Dermis blood vessel endothelial cell (primary cell): ENCODE results near the gene BCAS3. TPM values are rescaled to one million over a fixed set of nuclear protein-coding genes. Genes with fewer than 3 reads are reported as not detected.
"Not testable (repeated sequence)": the region's sequence is repeated elsewhere in the genome, so short reads cannot be mapped to it uniquely, and the experiment has no call there.

Experiments used
- DNase-seq: peaks from one replicate; pipeline ENCODE4 v3.0.0; 2010
- total RNA-seq: library from RNA; depleted of rRNA; stranded (reverse); fragments of >200 nt; gene quantifications from 2 replicates; pipeline ENCODE4 v1.2.3, GENCODE V29; 2014

The BCAS3 gene
- total RNA-seq, 1 donor from 2014 or later = 27.4 TPM

DNA sequence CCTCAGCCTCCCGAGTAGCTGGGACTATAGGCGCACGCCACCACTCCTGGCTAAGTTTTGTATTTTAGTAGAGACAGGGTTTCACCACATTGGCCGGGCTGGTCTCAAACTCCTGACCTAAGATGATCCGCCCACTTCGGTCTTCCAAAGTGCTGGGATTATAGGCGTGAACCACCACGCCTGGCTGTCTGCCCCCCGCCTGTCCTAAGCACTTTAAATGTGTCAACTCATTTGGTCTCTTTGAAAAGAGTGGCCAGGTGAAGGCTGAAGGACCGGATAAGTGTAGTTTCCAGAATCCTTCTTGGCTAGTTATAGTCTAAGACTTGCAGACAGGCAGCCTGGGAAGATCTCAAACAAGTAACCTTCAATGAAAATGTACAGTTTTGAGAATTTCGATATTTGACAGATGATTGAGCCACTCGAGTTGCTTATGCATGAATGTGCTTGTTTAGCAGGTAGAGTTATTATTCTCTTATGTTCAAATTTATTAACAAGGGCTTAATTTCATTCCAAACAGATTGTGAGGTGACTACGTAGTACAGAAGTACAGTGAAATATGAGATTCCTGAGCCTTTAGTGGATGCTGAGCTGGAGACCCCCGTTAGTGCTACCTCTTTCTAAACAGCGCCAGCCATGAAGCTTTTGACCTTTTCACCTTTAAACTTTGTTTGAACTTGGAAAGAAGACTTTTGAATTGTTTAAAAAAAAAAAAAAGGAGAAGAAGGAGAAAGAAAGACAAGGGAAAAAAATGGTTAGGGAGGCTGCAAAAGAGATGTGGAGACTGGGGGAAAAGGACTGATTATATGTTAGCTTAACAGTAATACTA lies 557.6 kb downstream of the BCAS3 start:
- no peak for DNase-seq

DNA sequence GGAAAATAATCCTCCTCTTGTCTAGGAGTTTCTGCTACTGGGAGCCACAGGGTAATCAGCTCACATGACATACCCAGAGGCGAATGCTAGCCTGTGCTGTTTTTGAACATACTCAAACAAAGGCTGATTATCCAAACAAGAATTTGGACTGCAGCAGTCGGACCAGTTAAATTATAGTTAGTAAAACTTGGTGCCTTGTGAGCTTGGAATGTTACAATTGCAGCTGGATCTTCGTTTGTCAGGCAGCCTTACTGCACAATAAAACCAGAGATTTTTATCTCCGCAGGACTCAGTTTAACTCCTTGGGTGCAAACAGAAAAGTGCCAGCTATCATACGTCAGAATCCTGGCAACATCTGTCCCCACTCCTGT lies 558.2 kb downstream of the BCAS3 start:
- no peak for DNase-seq

DNA sequence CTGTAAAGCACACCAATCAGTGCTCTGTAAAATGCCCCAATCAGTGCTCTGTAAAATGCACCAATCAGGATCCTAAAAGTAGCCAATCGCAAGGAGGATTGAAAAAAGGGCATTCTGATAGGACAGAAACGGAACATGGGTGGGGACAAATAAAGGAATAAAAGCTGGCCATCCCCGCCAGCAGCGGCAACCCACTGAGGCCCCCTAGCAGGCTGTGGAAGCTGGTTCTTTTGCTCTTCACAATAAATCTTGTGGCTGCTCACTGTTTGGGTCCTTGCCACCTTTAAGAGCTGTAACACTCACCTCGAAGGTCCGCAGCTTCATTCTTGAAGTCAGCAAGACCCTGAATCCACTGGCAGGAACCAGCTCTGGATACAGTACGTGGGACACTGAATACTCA lies 559.6 kb downstream of the BCAS3 start:
- DNase-seq = no peak

DNA sequence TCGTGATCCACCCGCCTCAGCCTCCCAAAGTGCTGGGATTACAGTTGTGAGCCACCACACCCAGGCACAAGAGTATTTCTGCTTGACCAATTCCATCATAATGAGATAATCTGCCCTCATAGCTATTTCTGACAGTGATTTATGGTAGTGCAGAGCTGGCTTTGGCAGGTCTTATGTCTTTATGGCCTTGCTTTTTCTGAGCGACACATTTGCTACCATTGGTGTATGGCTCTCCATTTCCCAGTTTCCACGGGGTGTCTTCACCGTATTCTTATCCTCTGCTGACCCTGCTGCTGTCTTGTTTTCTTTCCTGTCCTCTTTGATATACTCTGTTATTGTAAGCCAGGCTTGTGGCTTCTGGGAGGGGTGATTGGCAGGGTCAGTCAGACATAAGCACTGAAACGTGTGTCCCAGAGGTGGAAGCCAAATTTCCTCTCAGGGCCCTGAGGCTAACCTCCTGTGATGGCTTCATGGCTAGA lies 560.8 kb downstream of the BCAS3 start:
- DNase-seq = no peak

DNA sequence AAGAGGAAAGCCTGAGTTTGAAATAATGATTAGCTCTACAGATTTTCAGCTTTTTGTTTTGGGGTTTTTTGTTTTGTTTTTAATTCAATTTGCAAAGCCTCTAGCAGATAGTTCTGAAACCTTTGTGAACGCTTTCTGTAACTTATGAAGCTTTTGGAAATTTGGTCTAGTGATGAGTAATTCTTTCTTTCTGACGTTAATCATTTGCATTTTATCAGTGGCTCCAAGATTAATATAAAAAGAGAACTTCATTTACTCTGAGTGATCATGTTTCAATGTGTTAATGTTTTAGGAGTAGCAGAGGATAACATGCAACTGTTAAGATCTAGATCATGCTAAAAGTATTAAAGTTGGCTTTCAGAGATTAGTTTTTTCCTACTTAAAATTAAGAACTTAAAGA lies 561.7 kb downstream of the BCAS3 start:
- no peak for DNase-seq

DNA sequence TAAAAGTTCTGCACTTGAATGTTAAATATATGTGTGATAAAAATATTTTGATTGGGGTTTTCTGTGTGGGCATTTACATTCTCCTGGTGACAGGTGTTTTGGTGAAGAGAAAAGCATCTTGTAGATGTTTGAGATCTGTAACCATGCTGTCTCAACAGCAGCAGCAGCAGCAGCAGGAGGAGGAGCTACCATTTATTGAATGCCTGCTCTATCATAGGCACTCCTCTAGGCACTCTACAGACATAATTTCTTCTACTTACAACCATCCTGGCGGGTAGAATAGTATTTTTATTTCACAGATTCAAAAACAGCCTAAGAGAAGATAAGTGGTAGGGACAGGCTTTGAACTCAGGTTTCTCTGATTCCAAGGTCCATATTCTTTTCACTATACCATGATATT lies 562.3 kb downstream of the BCAS3 start:
- DNase-seq = no peak

DNA sequence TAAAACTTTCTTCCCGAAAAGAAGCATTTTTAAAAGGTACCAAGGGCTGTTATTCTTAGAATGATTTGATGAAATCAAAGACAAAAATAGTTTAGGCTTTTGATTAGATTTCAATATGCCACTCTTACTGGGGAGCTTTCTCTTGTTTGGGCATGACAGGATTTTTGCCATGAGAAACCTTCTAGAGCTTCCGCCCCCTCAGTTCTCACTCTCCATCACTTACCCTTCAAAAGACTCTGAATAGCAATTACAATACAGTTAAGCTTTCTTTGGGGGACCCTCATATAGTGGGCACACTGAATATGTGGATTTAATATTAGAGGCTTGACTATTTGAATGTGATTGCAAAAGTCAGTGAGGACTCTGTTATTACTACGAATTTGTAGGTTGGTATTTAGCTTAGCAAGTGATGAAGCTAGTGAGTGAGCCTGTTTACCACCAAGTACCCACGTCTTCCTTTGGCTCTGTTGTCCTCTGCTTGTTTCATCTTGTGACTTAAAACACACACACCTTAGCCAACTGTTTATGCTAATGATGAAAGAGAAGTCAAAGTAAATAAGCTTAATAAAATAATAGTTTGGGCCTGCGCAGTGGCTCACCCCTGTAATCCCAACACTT lies 563.3 kb downstream of the BCAS3 start:
- no peak for DNase-seq

DNA sequence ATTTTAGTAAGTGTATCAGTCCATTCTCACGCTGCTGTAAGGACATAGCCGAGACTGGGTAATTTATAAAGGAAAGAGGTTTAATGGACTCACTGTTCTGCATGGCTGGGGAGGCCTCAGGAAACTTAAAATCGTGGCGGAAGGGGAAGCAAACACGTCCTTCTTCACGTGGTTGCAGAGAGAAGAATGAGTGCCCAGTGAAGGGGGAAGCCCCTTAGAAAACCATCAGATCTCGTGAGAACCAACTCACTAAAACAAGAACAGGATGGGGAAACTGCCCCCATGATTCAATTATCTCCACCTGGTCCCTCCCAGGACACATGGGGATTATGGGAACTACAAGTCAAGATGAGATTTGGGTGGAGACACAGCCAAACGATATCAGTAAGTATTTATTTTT lies 567.3 kb downstream of the BCAS3 start:
- DNase-seq = not testable (repeated sequence)

DNA sequence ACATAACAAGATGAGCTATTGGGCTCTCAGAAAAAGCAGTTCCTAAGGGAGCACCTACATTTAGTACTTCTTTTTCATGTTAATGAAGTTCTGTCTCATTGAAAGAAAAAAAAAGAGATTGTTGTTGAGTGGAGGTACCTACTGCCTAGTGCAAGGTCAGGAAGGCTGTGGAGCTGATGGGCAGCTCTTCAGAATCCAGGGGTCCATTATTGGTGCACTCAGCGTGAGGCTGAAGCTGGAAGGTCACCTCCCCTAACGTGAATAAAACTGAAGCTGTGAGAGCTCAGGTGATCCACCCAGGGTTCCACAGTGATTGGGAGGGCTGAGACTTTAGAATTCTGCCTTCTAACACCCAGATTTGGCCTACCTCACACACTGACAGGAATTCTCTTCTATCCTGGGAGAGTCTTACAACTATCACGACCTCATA lies 568.1 kb downstream of the BCAS3 start:
- no peak for DNase-seq

DNA sequence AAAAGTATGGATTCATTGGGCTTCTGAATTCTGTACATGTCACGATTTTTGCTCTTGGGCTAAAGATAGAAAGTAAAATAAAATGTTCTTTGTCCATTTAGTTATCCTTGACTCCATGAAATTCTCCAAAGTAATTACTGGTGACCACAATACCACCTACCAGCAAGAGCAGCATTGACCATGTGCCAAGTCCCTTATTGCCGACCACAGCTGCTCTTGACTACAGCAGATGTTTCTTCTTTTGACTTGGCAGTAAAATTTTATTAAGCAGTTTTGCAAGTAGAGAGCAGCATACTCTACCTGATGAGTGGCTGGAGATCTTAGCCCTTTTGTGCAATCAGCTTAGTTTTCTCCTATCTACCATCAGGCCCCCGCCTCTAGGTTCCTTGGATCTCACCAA lies 569.8 kb downstream of the BCAS3 start:
- DNase-seq = no peak

DNA sequence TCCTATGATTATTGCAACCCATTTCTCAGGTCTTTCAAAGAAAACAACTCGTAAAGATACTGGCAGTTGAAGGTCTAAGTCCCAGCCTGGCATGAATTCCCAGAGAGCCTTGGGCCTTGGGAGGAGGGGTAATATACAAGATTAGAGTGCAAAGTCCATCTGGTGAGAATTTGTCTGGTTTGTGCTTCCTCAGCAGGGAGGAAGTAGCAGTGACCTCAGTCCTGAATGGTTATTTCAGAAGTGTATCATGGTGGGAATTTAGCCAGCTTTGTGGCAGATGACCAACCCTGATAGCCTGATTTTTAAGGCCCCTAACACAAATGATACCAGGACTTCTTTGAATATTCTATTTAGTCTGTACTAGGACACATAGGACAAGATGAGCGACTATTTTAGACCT lies 570.7 kb downstream of the BCAS3 start:
- DNase-seq = peak; percentile 20

DNA sequence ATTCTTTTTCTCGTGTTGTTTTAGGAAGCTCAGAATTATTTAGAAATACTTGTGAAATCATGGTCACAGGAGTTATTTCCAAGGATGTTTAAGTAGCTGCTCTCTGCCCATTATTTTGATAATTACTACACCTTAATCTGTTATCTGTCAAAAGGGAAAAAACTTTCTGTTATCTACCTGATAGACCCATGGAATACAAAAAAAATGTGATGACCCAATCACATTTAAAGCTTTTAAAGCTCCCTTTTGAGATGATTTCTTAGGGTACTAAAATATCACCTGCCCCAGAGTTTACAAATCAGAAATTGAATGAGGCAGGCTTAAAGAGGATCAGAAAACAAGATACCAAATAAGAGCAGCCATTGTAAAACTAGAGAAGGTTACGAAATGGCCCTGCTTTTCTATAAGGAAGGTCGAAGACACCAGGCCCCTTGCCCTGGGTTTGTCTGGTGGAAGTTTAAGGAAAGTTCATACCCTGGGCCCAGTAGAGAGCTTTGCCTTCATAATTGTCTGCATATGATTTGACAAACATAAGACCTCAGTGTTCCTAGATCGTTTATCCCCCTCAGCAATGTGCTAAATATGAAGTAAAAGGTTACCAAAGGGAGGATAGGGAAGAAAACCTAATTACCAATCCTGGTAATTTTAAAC lies 572.1 kb downstream of the BCAS3 start:
- no peak for DNase-seq

DNA sequence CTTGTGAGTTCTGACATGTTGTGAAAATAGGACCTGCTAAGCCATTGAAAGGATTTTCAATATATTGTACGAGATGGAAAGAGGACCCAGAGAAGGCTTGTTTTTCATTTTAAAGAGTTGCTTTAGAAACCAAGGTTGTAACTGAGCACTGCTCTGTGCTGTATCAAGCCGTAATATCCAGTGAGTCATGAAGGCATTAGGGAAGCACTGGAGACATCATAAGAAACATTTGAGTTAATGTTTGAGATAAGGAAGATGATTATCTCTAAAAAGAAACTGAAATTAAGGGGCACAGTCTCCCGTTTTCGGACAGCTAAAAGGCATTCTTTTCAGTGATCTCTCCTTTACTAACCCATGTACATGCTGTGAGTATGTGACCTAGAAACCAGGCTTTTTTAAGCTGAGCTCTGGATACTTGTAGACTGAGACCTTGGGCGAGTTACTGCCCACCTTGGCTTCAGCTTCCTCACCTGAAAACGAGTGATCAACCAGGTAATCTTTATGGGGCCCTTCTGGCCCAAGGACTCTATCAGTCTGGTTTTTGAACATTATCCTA lies 572.8 kb downstream of the BCAS3 start:
- no peak for DNase-seq

DNA sequence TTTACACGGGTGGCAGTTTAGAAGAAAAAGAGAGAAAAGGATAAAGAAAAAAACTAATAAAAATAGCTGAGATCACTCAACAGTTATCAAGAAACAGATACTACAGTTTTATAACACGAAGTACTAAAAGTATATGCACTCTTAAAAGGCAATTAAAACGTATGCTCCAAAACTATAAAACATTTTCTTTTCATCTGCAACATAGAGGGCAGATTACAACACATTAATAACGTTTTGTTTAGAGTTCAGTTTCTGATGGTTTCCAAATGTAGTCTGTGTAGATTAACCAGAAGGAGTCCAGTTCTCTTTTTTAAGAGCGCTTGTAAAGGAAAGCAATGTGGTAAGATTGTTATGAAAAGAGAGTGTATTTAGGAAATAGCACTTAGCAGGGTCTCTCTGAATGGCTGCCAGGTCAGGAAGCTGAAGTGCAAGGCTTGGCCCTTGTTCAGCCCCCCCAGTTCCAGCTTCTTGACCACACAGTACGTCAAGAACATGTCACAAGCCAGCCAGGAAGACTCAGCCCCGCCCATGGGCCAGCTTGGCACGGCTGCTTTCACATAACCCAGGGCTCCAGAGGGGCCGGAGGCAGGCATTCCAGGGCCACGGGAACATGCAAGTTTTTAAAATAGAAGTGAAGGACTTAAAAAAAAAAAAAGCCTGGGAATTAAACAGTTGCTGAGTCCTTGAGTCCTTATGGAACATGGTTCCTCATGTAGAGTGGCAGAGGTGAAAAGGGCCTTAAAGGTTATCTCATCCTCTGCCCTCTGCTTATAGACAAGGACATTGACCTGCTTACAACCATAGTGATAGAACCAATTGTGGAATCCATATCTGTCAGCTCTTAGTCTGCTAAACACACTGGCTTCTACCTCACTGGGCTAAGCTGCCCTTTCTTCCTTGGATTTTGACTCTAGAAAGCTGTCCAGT lies 574.6 kb downstream of the BCAS3 start:
- peak; percentile 67 for DNase-seq

DNA sequence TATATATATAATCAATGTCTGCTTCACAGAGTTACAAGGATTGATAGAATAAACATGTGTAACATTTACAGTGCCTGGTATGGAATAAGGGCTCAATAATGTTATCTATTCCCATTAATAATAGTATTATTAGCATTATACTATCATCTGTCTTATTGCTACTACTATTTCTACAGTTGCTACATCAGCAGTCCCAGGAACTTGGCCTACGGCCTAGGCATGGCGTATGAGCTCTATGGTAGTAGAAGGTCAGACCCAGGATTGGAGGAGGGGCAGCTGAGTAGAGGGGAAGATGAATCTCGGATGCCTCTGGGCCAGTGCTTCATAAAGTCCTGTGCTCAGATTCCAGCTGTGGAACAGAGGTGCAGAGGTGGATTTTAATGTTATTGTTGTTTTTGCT lies 575.7 kb downstream of the BCAS3 start:
- DNase-seq = no peak

DNA sequence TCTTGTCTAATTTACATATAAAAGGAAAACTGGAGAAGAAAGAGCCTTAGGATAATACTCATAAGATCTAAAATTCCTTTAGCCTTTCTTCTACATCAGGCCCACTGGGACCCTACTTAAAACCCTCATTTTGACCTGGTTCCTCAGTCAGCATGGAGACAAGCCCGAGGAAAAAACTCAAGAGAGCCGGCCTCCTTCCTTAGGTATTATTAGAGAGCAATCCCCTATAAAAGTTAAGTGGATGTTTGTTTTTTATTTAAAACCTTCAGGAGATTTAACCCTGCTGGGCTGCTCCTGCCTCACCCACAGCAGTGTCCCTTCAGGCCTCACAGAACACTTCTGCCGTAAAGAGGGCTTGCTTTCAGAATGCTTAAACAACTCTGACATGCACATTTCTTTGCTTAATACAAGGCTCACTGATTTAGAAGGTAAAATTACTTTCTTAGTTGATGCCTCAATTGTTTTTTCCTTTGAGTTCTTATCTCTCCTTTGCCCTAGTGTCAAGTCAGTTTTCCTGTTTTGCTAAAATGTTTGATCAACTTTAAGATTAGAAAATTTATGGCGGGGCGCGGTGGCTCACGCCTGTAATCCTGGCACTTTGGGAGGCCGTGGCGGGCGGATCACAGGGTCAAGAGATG lies 576.4 kb downstream of the BCAS3 start:
- no peak for DNase-seq

DNA sequence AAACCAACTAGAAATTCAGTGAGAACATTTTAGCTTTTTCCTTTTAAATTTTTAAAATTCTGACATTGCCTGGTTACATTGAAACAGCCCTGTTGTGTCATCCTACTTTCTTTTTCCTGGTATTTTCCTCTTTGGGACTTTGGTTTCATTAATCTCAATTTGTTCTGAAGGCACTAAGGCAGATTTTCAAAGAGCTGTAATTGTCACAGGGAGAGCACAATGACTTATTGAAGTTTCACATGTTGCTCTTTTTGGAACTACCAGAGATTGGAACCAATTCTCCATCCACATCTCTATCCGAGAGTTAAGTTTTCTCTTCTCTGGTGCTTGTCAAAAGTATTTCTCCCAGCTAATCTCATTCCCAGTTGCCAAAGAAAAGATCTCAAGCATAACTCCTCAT lies 577.3 kb downstream of the BCAS3 start:
- no peak for DNase-seq

DNA sequence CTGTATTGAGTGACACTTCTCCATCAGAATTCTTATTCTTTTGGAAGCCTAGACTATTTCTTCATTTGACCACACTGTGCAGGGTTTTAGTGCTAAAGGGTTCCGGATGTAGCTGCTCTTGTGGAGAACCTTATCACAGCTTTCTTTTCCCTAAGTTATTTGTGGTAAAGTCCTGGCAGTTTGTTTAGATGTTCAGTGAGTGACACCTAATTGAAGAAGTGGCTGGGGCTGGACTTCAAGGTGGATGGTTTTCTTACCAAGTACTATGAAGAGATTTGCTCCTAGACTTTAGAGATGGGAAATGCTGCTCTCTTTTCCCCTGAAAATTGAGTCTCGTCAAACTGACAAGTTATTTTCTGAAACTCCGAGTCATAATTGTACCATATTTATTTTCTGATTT lies 578.0 kb downstream of the BCAS3 start:
- no peak for DNase-seq

DNA sequence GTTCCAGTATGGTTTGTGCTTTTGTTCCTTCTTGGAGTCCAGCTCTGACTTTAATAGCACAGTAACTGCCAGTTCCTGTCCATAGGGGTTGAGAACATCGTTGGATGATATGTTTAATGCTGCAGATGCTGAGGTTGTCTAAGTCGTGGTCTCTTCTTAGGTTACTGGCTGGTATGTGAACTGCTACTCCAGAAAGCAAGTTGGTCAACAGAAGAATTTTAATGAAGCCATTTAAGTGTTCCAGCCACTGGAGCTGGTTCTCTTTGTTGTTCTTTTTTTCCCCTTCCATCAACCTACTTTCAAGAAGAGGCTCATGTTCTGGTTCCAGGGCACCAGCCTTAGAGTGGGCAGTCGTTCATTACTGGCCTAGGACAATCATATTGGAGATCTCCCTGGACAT lies 581.7 kb downstream of the BCAS3 start:
- no peak for DNase-seq

DNA sequence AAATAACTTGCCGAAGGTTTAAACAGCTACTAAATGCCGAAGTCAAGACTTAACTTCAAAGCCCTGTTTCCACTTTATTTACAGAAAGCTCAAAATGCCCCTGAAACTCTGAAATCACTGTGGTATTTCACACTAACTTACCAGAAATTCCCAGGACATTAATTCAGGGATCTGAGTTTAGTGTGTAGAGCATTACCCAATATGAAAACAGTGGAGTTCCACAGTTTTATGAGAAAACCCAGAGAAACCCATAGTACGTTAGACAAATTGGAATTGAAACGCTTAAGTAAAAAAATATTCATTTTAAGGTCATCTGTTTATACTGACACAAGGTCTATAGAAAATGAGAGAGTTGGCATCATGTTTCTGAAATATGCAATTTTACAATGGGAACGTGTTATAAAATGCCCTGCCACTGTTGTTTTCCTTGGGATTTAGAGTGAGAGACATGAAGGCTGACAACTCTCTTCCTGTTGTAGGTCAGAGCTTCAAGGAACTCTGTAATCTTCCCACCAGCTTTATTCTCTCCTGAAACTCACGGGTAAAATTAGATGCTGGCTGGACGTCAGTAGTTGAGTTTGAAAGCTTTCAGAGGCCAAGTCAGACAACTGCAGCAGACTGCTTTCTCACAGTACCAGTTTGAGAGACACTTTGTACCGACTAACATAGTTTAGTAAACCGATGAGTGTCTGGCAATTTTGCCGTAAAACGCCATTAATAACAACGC lies 582.6 kb downstream of the BCAS3 start:
- no peak for DNase-seq

DNA sequence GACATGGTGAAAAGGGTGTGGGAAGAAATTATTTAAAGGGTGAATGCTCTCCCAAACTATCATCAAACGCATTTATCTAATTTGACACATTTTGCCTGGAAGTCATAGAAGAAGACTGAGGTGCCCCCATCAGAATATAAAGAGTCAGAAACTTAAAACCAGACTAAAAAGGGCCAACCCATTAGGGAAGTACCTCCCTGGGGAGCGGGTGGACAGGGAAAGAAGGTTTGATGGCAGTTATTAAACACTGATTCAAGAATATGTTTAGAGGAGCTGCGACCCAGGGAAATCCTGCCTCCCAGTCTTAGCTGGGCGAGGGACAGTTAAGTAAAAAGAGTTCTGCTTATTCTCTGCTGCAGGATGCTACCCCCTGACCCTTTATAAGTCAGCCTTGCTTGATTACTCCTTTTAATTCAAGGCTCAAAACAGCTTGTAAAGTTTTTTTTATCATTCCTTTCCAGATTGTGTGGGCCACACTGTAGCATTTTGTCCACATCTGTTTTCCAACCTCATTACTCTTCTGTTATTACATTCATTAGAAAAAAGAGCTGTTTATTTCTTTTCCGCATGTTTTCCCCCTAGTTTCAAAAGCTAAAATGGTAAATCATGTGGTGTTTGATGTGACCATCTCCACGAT lies 583.5 kb downstream of the BCAS3 start:
- DNase-seq = no peak
